ENCODE data around the gene FAM227B. TPM values are rescaled to one million over a fixed set of nuclear protein-coding genes. Genes with fewer than 3 reads are reported as not detected.

Gene FAM227B
- total and polyA plus RNA-seq, 2 of the 13 experiments (the other 11 are each of a cell fraction or from before 2014, with no cell fraction given), result 1.9 to 2.6 TPM

DNA sequence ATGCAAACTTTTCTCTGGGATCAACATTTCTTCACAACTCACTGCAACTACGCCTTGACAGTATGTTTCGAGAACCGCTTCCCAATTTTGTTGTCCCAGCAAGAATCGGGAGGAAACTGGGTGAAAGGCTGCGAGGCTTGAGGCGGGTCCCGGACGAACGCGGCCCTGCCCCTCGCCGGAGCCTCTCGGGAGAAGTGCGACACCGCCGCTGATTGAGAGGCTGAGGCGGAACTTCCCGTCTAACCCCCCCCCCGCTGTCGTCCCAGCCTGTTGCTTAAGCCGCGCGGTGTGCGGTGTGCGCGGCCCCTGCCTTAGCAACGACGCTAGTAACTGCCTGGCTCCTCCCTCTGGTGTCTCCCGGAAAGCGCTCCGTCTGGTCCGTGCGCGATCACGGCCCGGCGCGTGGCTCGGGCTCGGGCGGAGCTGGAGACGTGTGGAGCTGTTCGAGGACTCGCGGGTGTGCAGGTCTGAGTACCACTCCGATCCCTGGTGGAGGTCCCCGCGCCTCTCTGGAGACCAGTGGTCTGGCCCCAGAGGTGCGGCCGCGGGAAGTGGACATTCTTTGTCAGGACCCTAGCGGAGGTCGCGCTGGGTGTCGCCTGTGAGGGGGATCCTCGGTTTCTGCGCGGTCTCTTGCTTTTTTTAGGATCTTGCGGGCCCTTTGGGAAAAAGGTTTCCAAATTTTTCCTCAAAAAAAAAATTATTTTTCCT is at the start of gene FAM227B, which contains the start of gene DTWD1 (continued):
- TF ChIP-seq, protein P1, sequence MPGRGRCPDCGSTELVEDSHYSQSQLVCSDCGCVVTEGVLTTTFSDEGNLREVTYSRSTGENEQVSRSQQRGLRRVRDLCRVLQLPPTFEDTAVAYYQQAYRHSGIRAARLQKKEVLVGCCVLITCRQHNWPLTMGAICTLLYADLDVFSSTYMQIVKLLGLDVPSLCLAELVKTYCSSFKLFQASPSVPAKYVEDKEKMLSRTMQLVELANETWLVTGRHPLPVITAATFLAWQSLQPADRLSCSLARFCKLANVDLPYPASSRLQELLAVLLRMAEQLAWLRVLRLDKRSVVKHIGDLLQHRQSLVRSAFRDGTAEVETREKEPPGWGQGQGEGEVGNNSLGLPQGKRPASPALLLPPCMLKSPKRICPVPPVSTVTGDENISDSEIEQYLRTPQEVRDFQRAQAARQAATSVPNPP (CRISPR knock-in tag; IDR thresholded peaks at IDR 0.05), result peak; percentile 62; the same call in 1 of the 2 replicates
- peak; percentile 74; the same call in 1 of the 2 replicates for TF ChIP-seq ZNF24 (IDR thresholded peaks at IDR 0.05)
- peak; percentile 70; the same call in 1 of the 2 replicates for TF ChIP-seq SNAPC2 (CRISPR knock-in tag; IDR thresholded peaks at IDR 0.05)
- TF ChIP-seq ZNF446 (CRISPR knock-in tag; IDR thresholded peaks at IDR 0.05), result peak; percentile 86
- no peak for TF ChIP-seq MAFF (IDR thresholded peaks at IDR 0.05; ENCODE audit: low read depth, low read length)
- no peak for TF ChIP-seq WIZ (CRISPR knock-in tag; IDR thresholded peaks at IDR 0.05)
- TF ChIP-seq KAT8 (CRISPR knock-in tag; IDR thresholded peaks at IDR 0.05), result peak; percentile 96
- no peak for TF ChIP-seq CC2D1A (CRISPR knock-in tag; IDR thresholded peaks at IDR 0.05)
- TF ChIP-seq KMT2A (CRISPR knock-in tag; IDR thresholded peaks at IDR 0.05), result peak; percentile 100
- TF ChIP-seq, protein P2, sequence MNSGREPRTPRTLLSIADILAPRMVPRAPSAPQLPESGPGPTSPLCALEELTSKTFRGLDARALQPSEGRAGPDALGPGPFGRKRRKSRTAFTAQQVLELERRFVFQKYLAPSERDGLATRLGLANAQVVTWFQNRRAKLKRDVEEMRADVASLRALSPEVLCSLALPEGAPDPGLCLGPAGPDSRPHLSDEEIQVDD (CRISPR knock-in tag; IDR thresholded peaks at IDR 0.05; ENCODE audit: borderline replicate concordance), result peak; percentile 84; the same call in 1 of the 2 replicates
- peak; percentile 80 for TF ChIP-seq ZSCAN25 (CRISPR knock-in tag; IDR thresholded peaks at IDR 0.05)
- peak; percentile 60; the same call in 1 of the 2 replicates for TF ChIP-seq PCBP1 (IDR thresholded peaks at IDR 0.05; ENCODE audit: borderline replicate concordance, low read depth, low read length)
- TF ChIP-seq ZSCAN9 (CRISPR knock-in tag; IDR thresholded peaks at IDR 0.05; ENCODE audit: borderline replicate concordance), result peak; percentile 95; the same call in 1 of the 2 replicates
- TF ChIP-seq ZNF83 (CRISPR knock-in tag; IDR thresholded peaks at IDR 0.05; ENCODE audit: borderline replicate concordance), result peak; percentile 82; the same call in 1 of the 2 replicates
- TF ChIP-seq ZNF343 (CRISPR knock-in tag; IDR thresholded peaks at IDR 0.05), result peak; percentile 87
- TF ChIP-seq HCFC1 (IDR thresholded peaks at IDR 0.05; ENCODE audit: low read depth, low read length), result peak; percentile 71
- TF ChIP-seq, protein P3, sequence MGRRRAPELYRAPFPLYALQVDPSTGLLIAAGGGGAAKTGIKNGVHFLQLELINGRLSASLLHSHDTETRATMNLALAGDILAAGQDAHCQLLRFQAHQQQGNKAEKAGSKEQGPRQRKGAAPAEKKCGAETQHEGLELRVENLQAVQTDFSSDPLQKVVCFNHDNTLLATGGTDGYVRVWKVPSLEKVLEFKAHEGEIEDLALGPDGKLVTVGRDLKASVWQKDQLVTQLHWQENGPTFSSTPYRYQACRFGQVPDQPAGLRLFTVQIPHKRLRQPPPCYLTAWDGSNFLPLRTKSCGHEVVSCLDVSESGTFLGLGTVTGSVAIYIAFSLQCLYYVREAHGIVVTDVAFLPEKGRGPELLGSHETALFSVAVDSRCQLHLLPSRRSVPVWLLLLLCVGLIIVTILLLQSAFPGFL (CRISPR knock-in tag; IDR thresholded peaks at IDR 0.05), result no peak
- TF ChIP-seq MYC (CRISPR knock-in tag; IDR thresholded peaks at IDR 0.05; ENCODE audit: borderline replicate concordance), result peak; percentile 99
- peak; percentile 76; the same call in 1 of the 2 replicates for TF ChIP-seq NFE2L1 (CRISPR knock-in tag; IDR thresholded peaks at IDR 0.05; ENCODE audit: borderline replicate concordance)
- peak; percentile 68; the same call in 1 of the 2 replicates for TF ChIP-seq ZNF30 (CRISPR knock-in tag; IDR thresholded peaks at IDR 0.05)
- peak; percentile 81 for TF ChIP-seq ZMYM2 (CRISPR knock-in tag; IDR thresholded peaks at IDR 0.05)
- TF ChIP-seq ZNF451 (CRISPR knock-in tag; IDR thresholded peaks at IDR 0.05), result peak; percentile 95; the same call in 1 of the 2 replicates
- peak; percentile 87; the same call in 1 of the 2 replicates for TF ChIP-seq ZFP37 (CRISPR knock-in tag; IDR thresholded peaks at IDR 0.05; ENCODE audit: borderline replicate concordance)
- TF ChIP-seq, protein P4, sequence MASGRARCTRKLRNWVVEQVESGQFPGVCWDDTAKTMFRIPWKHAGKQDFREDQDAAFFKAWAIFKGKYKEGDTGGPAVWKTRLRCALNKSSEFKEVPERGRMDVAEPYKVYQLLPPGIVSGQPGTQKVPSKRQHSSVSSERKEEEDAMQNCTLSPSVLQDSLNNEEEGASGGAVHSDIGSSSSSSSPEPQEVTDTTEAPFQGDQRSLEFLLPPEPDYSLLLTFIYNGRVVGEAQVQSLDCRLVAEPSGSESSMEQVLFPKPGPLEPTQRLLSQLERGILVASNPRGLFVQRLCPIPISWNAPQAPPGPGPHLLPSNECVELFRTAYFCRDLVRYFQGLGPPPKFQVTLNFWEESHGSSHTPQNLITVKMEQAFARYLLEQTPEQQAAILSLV (CRISPR knock-in tag; IDR thresholded peaks at IDR 0.05; ENCODE audit: borderline replicate concordance), result peak; percentile 76
- TF ChIP-seq ZNF317 (CRISPR knock-in tag; IDR thresholded peaks at IDR 0.05), result peak; percentile 89
- peak; percentile 95 for TF ChIP-seq HES4 (CRISPR knock-in tag; IDR thresholded peaks at IDR 0.05; ENCODE audit: borderline replicate concordance)
- TF ChIP-seq NFYB (CRISPR knock-in tag; IDR thresholded peaks at IDR 0.05), result peak; percentile 68

Data from HepG2 (cell line).